Measurements from ENCODE around the gene HLCS.

HLCS gene

GRCh38 chr21:36909423-36909822 lies 57.0 kb downstream of the HLCS start:
- TF ChIP-seq CTCF (IDR thresholded peaks at IDR 0.05; ENCODE audit: low read depth, low read length) = no peak
- H3K4me3 ChIP-seq (ENCODE audit: low read depth, low read length) = no peak overlapping the region

GRCh38 chr21:36908260-36908908 lies 58.1 kb downstream of the HLCS start:
- H3K4me3 ChIP-seq (ENCODE audit: low read depth, low read length) = no peak overlapping the region
- no peak; the same call in 1 of the 2 replicates for TF ChIP-seq CTCF (IDR thresholded peaks at IDR 0.05; ENCODE audit: low read depth, low read length)

GRCh38 chr21:36904093-36904666 lies 62.3 kb downstream of the HLCS start:
- H3K4me3 ChIP-seq (ENCODE audit: low read depth, low read length) = no peak overlapping the region
- TF ChIP-seq CTCF (IDR thresholded peaks at IDR 0.05; ENCODE audit: low read depth, low read length) = no peak

- no peak overlapping the region for H3K4me3 ChIP-seq (ENCODE audit: low read depth, low read length)
- no peak for TF ChIP-seq CTCF (IDR thresholded peaks at IDR 0.05; ENCODE audit: low read depth, low read length)
Observed at GRCh38 chr21:36902793-36903192, 63.7 kb downstream of the HLCS start.

- no peak for TF ChIP-seq CTCF (IDR thresholded peaks at IDR 0.05; ENCODE audit: low read depth, low read length)
- H3K4me3 ChIP-seq (ENCODE audit: low read depth, low read length) = no peak overlapping the region
Observed at GRCh38 chr21:36902331-36902730, 64.1 kb downstream of the HLCS start.

- H3K4me3 ChIP-seq (ENCODE audit: low read depth, low read length) = no peak overlapping the region
- no peak for TF ChIP-seq CTCF (IDR thresholded peaks at IDR 0.05; ENCODE audit: low read depth, low read length)
Observed at GRCh38 chr21:36901575-36901974, 64.9 kb downstream of the HLCS start.

- no peak for TF ChIP-seq CTCF (IDR thresholded peaks at IDR 0.05; ENCODE audit: low read depth, low read length)
- H3K4me3 ChIP-seq (ENCODE audit: low read depth, low read length) = no peak overlapping the region
Observed at GRCh38 chr21:36893581-36893980, 72.9 kb downstream of the HLCS start.

All from WI38 (cell line).